Astrocyte (in vitro differentiated cells and primary cell): Measurements from ENCODE around the gene COLGALT1.

Source experiments
- EZH2 ChIP-seq: IDR thresholded peaks from 2 replicates; pipeline ENCODE4 v1.6.1; 2012; ENCODE audit warnings: mild to moderate bottlenecking, low read length, inconsistent platforms; ENCODE audit not compliant: insufficient read depth
- TF ChIP-seq, protein P1 (sequence below): IDR thresholded peaks from 2 replicates; pipeline ENCODE4 v1.5.1; 2011; ENCODE audit warnings: low read depth, mild to moderate bottlenecking, inconsistent platforms, low read length, moderate library complexity; ENCODE audit not compliant: insufficient read depth

- no peak for TF ChIP-seq EZH2
- TF ChIP-seq, protein P1, sequence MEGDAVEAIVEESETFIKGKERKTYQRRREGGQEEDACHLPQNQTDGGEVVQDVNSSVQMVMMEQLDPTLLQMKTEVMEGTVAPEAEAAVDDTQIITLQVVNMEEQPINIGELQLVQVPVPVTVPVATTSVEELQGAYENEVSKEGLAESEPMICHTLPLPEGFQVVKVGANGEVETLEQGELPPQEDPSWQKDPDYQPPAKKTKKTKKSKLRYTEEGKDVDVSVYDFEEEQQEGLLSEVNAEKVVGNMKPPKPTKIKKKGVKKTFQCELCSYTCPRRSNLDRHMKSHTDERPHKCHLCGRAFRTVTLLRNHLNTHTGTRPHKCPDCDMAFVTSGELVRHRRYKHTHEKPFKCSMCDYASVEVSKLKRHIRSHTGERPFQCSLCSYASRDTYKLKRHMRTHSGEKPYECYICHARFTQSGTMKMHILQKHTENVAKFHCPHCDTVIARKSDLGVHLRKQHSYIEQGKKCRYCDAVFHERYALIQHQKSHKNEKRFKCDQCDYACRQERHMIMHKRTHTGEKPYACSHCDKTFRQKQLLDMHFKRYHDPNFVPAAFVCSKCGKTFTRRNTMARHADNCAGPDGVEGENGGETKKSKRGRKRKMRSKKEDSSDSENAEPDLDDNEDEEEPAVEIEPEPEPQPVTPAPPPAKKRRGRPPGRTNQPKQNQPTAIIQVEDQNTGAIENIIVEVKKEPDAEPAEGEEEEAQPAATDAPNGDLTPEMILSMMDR: no peak
These were observed 7.3 kb upstream of the COLGALT1 start for GRCh38 chr19:17548145-17548544.
